ENCODE measurements around the gene ADAMTS17.

ADAMTS17 gene

DNA sequence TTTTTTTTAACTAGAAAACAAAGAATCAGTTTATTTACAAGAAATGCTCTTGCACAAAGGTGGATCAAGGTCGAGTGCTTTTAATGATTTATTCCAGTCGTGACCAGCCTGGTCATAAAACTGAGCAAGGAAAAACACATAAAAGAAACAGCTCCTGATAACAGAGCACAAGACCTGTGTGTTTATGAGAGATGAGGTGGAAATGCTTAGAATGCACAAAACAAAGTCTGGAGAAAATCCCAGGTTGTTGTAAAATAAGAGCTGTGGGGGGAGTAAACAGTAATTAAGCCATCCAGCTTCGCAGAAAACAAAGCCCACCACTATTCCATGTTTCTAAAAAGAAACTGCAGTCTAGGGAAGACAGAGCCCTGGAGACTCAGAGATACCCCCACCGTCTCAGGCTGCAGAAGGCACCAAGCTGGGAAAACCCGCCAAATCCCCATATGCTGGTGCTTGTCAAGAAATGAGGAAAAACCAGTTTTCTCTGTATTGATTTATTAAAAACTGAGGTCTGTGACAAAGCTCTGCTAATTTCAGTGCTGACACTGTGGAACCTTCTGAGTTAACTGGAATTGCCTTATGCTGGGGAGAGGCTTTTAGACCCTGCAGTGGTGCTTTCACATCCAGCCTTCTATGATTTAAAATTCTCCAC is 139.3 kb downstream of the ADAMTS17 start:
- TF ChIP-seq NFIC (IDR thresholded peaks at IDR 0.05) (no peak), TCF12 (IDR thresholded peaks at IDR 0.05; ENCODE audit: low read depth) (no peak), TEAD4 (IDR thresholded peaks at IDR 0.05) (no peak), YY1 (IDR thresholded peaks at IDR 0.05; ENCODE audit: low read depth) (no peak), ZBTB7A (IDR thresholded peaks at IDR 0.05; ENCODE audit: low read depth) (no peak)
- TF ChIP-seq, protein P1, sequence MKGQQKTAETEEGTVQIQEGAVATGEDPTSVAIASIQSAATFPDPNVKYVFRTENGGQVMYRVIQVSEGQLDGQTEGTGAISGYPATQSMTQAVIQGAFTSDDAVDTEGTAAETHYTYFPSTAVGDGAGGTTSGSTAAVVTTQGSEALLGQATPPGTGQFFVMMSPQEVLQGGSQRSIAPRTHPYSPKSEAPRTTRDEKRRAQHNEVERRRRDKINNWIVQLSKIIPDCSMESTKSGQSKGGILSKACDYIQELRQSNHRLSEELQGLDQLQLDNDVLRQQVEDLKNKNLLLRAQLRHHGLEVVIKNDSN (IDR thresholded peaks at IDR 0.05), result no peak

DNA sequence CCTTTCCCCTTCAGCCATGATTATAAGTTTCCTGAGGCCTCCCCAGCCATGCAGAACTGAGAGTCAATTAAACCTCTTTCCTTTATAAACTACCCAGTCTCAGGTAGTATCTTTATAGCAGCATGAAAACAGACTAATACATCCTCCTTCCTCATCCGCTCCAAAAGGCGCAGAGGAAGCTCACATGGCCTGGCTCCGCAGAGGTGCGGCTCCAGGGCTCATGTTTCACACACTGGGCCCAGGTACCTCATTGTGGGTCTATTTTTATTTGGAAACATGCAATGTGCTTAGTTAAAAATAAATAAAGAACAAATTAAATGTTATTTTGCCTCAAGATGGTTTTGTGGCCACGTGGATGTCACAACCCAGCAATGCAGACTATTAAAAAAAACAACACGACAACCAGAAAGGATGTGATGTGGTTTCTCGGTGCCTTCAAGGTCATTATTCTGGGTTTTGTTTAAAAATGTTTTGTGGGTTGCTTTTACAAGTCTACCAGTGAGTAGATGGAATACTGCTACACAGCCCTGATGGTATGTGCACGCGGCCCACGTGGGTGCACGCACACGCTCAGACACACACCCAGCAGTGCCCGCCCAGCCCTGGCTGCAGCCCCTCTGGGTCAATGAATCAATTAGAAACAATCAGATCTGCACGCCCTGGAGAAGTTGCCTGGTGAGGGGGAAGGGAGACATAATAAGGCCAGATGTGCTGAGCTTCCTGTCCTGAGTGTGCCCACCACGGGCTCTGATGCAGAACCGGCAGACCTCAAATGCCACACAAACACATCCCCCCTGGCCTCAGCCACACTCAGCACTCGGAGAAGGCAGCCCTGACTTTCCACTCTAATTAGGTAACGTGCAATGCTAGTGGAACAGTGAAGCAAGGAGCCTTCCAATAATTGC is 140.1 kb downstream of the ADAMTS17 start:
- no peak for TF ChIP-seq ZBTB7A (IDR thresholded peaks at IDR 0.05; ENCODE audit: low read depth)
- no peak for TF ChIP-seq CEBPB (IDR thresholded peaks at IDR 0.05)
- TF ChIP-seq, protein P1 (IDR thresholded peaks at IDR 0.05), result no peak
- no peak for TF ChIP-seq MAX (IDR thresholded peaks at IDR 0.05)
- TF ChIP-seq CREB1 (IDR thresholded peaks at IDR 0.05; ENCODE audit: low read depth), result no peak
- no peak for TF ChIP-seq EP300 (IDR thresholded peaks at IDR 0.05; ENCODE audit: borderline replicate concordance)
- TF ChIP-seq TAF1 (IDR thresholded peaks at IDR 0.05; ENCODE audit: low read depth), result no peak

GRCh38 chr15:100200287-100200880 is 141.4 kb downstream of the ADAMTS17 start:
- TF ChIP-seq, protein P2, sequence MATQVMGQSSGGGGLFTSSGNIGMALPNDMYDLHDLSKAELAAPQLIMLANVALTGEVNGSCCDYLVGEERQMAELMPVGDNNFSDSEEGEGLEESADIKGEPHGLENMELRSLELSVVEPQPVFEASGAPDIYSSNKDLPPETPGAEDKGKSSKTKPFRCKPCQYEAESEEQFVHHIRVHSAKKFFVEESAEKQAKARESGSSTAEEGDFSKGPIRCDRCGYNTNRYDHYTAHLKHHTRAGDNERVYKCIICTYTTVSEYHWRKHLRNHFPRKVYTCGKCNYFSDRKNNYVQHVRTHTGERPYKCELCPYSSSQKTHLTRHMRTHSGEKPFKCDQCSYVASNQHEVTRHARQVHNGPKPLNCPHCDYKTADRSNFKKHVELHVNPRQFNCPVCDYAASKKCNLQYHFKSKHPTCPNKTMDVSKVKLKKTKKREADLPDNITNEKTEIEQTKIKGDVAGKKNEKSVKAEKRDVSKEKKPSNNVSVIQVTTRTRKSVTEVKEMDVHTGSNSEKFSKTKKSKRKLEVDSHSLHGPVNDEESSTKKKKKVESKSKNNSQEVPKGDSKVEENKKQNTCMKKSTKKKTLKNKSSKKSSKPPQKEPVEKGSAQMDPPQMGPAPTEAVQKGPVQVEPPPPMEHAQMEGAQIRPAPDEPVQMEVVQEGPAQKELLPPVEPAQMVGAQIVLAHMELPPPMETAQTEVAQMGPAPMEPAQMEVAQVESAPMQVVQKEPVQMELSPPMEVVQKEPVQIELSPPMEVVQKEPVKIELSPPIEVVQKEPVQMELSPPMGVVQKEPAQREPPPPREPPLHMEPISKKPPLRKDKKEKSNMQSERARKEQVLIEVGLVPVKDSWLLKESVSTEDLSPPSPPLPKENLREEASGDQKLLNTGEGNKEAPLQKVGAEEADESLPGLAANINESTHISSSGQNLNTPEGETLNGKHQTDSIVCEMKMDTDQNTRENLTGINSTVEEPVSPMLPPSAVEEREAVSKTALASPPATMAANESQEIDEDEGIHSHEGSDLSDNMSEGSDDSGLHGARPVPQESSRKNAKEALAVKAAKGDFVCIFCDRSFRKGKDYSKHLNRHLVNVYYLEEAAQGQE (IDR thresholded peaks at IDR 0.05; ENCODE audit: low read depth), result no peak
- TF ChIP-seq CREB1 (IDR thresholded peaks at IDR 0.05; ENCODE audit: low read depth) (no peak), FOXM1 (IDR thresholded peaks at IDR 0.05; ENCODE audit: borderline replicate concordance, low read depth) (no peak), NFIC (IDR thresholded peaks at IDR 0.05) (no peak), YY1 (IDR thresholded peaks at IDR 0.05; ENCODE audit: low read depth) (no peak), MAX (IDR thresholded peaks at IDR 0.05) (no peak), RAD21 (IDR thresholded peaks at IDR 0.05; ENCODE audit: low read depth) (no peak), EP300 (IDR thresholded peaks at IDR 0.05; ENCODE audit: borderline replicate concordance) (no peak), ZBTB7A (IDR thresholded peaks at IDR 0.05; ENCODE audit: low read depth) (no peak), TAF1 (IDR thresholded peaks at IDR 0.05; ENCODE audit: low read depth) (no peak), EGR1 (IDR thresholded peaks at IDR 0.05) (no peak), TCF12 (IDR thresholded peaks at IDR 0.05; ENCODE audit: low read depth) (no peak), CEBPB (IDR thresholded peaks at IDR 0.05) (no peak), TEAD4 (IDR thresholded peaks at IDR 0.05) (no peak)
- TF ChIP-seq, protein P1 (IDR thresholded peaks at IDR 0.05), result no peak

DNA sequence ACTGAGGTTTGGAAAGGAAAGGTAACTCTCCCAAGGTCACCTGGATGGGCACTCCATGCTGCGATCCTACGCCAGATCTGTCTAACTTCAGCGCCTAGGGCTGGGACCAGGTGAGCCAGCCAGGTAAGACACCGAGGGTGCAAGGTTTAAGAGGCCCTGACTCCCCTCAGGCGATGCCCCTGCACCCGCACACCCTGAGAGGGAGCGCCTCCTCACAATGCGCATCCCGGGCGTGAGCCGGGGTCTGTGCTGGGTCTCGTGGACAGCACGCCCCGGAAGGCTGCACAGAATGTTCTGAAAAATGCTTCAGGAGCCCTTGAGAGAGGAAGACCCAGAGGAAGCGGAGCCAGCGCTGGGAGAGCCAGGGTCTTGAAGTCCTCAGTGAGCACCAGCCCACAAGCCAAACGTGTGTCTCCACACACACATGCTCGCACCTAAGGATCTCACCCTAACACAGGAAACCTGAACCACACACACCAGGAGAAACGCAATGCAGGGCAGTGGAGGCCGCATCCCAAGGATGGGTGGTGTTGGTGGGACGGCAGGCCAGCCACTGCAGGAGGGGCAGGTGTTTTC is 142.0 kb downstream of the ADAMTS17 start:
- TF ChIP-seq, protein P1 (IDR thresholded peaks at IDR 0.05), result no peak
- TF ChIP-seq RAD21 (IDR thresholded peaks at IDR 0.05; ENCODE audit: low read depth) (no peak), TAF1 (IDR thresholded peaks at IDR 0.05; ENCODE audit: low read depth) (no peak), EGR1 (IDR thresholded peaks at IDR 0.05) (no peak), NFIC (IDR thresholded peaks at IDR 0.05) (no peak)

- TF ChIP-seq RAD21 (IDR thresholded peaks at IDR 0.05; ENCODE audit: low read depth), result no peak
- TF ChIP-seq FOXM1 (IDR thresholded peaks at IDR 0.05; ENCODE audit: borderline replicate concordance, low read depth), result no peak
- no peak for TF ChIP-seq TEAD4 (IDR thresholded peaks at IDR 0.05)
- TF ChIP-seq EGR1 (IDR thresholded peaks at IDR 0.05), result no peak
- no peak for TF ChIP-seq NFIC (IDR thresholded peaks at IDR 0.05)
- TF ChIP-seq CREB1 (IDR thresholded peaks at IDR 0.05; ENCODE audit: low read depth), result no peak
- TF ChIP-seq MAX (IDR thresholded peaks at IDR 0.05), result no peak
- TF ChIP-seq, protein P2 (IDR thresholded peaks at IDR 0.05; ENCODE audit: low read depth), result no peak
- TF ChIP-seq TAF1 (IDR thresholded peaks at IDR 0.05; ENCODE audit: low read depth), result no peak
- TF ChIP-seq CEBPB (IDR thresholded peaks at IDR 0.05), result no peak
- TF ChIP-seq TCF12 (IDR thresholded peaks at IDR 0.05; ENCODE audit: low read depth), result no peak
- TF ChIP-seq, protein P1 (IDR thresholded peaks at IDR 0.05), result no peak
Measured at GRCh38 chr15:100198442-100198841, 143.3 kb downstream of the ADAMTS17 start.

Data from Ishikawa (cell line).